HepG2 (cell line): ENCODE results near the gene FUOM. TPM values are rescaled to one million over a fixed set of nuclear protein-coding genes. Genes with fewer than 3 reads are reported as not detected.

Experiments
- ATAC-seq: fragments of 200-7000 bp; cut with Tn5 transposase; 3 replicates; pipeline ENCODE4 v1.9.1; 2020; ENCODE audit warnings: mild to moderate bottlenecking, moderate library complexity
- BruUV-seq: library from RNA; stranded (reverse); fragments of 400-500 nt; replicated peaks from 2 replicates; lab custom pipeline; 2021; lab: Mats Ljungman, UMichigan
- CTCF ChIA-PET: fragments of 300-600 bp; formaldehyde crosslinking; extraction: SDS; loops from one replicate; lab custom pipeline; 2021; ENCODE audit warnings: low total read pairs, inconsistent platforms, low intra/inter-chr PET ratio; lab: Yijun Ruan, JAX
- POLR2A ChIA-PET: fragments of 350-600 bp; sonication (Branson Sonifier 250); formaldehyde crosslinking; loops from one replicate; lab custom pipeline; 2020; ENCODE audit warnings: antibody characterized with exemption, inconsistent platforms; lab: Yijun Ruan, JAX
- DNase-seq: peaks from one replicate; pipeline ENCODE4 v3.0.0-alpha.2; 2015; ENCODE audit warnings: low spot score
- FAIRE-seq: peaks from 3 replicates; lab custom pipeline; 2011; peaks lifted over from hg19 to GRCh38; lab: Jason Lieb, UNC
- H2AFZ ChIP-seq: one replicate; pipeline ENCODE4 v1.6.1; 2011; ENCODE audit warnings: low read length, inconsistent platforms
- H3K27ac ChIP-seq: fragments of 300-600 bp; 3 replicates; pipeline ENCODE4 v1.8.0; 2011; ENCODE audit warnings: mixed run types, mild to moderate bottlenecking, mixed read lengths, low read length, inconsistent platforms; ENCODE audit not compliant: insufficient read depth; ENCODE audit errors: extremely low read length
- H3K27me3 ChIP-seq, 2 experiments: fragments of 200-600 bp in 1 of 2; 2 replicates in 1 of 2; 3 replicates in 1 of 2; pipeline versions ENCODE4 v1.6.0 to v1.8.0; 2011; ENCODE audit warnings: low read length in 2 of 2, mild to moderate bottlenecking in 2 of 2, moderate library complexity in 2 of 2, inconsistent platforms in 1 of 2; ENCODE audit not compliant: insufficient read depth in 2 of 2, control insufficient read depth in 1 of 2
- H3K36me3 ChIP-seq, 2 experiments: fragments of 200-600 bp in 1 of 2; replicated peaks in 1 of 2; 2 replicates in 1 of 2; 3 replicates in 1 of 2; pipeline versions ENCODE4 v1.5.1 to v1.8.0; 2011; ENCODE audit warnings: low read length in 2 of 2, inconsistent platforms in 1 of 2; ENCODE audit not compliant: insufficient read depth in 2 of 2, control insufficient read depth in 1 of 2
- H3K4me1 ChIP-seq: 2 replicates; pipeline ENCODE4 v1.5.1; 2012; ENCODE audit warnings: low read length, inconsistent platforms; ENCODE audit not compliant: insufficient read depth
- H3K4me2 ChIP-seq: 2 replicates; pipeline ENCODE4 v1.6.0; 2011; ENCODE audit warnings: low read depth, low read length, inconsistent platforms
- H3K4me3 ChIP-seq, 3 experiments: fragments of 200-600 bp in 1 of 3; sonication (generic), shearing (Covaris generic) in 1 of 3; replicated peaks in 1 of 3; 2 replicates each; pipeline ENCODE4 v1.5.1; 2011 to 2016; ENCODE audit warnings: low read length in 3 of 3, inconsistent platforms in 2 of 3, low read depth in 2 of 3, mild to moderate bottlenecking in 2 of 3, control low read depth in 1 of 3, mixed read lengths in 1 of 3; ENCODE audit not compliant: insufficient read depth in 1 of 3
- H3K79me2 ChIP-seq: one replicate; pipeline ENCODE4 v1.6.1; 2011; ENCODE audit warnings: low read length, inconsistent platforms; ENCODE audit not compliant: insufficient read depth
- H3K9ac ChIP-seq: 2 replicates; pipeline ENCODE4 v1.6.0; 2011; ENCODE audit warnings: mild to moderate bottlenecking, low read depth, low read length, inconsistent platforms; ENCODE audit not compliant: insufficient read depth
- H3K9me3 ChIP-seq: 2 replicates; pipeline ENCODE4 v1.5.1; 2012; ENCODE audit warnings: mild to moderate bottlenecking, low read length
- H4K20me1 ChIP-seq: 2 replicates; pipeline ENCODE4 v1.6.0; 2011; ENCODE audit warnings: inconsistent platforms, mild to moderate bottlenecking, low read length, moderate library complexity; ENCODE audit not compliant: insufficient read depth
- ATF7 ChIP-seq, 2 experiments: fragments of 450-650 bp in 1 of 2; sonication (generic) in 1 of 2; formaldehyde crosslinking in 1 of 2; IDR thresholded peaks; 2 replicates each; pipeline versions ENCODE4 v1.4.0 to v1.6.1; 2016 to 2020; ENCODE audit warnings: antibody characterized with exemption in 1 of 2, mild to moderate bottlenecking in 1 of 2, missing genetic modification reagents in 1 of 2
- CREB3 ChIP-seq: sonication (generic); formaldehyde crosslinking; IDR thresholded peaks from 2 replicates; pipeline ENCODE4 v1.5.0; 2020; ENCODE audit warnings: missing genetic modification reagents
- GATAD1 ChIP-seq: IDR thresholded peaks from 2 replicates; pipeline ENCODE4 v1.6.1; 2016; ENCODE audit warnings: missing genetic modification reagents, missing compliant biosample characterization
- HMGA1 ChIP-seq: sonication (generic); formaldehyde crosslinking; conservative IDR thresholded peaks from 2 replicates; pipeline ENCODE4 v1.4.0; 2020; ENCODE audit warnings: missing genetic modification reagents
- ZNF101 ChIP-seq: sonication (generic); formaldehyde crosslinking; IDR thresholded peaks from 2 replicates; pipeline ENCODE4 v1.4.0; 2020; ENCODE audit warnings: mild to moderate bottlenecking, low read depth, missing genetic modification reagents, borderline replicate concordance
- ZNF207 ChIP-seq: fragments of 450-650 bp; IDR thresholded peaks from 2 replicates; pipeline ENCODE4 v1.6.1; 2016; ENCODE audit warnings: antibody characterized with exemption, borderline replicate concordance
- ZNF225 ChIP-seq: sonication (generic); formaldehyde crosslinking; IDR thresholded peaks from 2 replicates; pipeline ENCODE4 v1.4.0; 2020; ENCODE audit warnings: mild to moderate bottlenecking, missing genetic modification reagents
- ZNF496 ChIP-seq: sonication (generic); formaldehyde crosslinking; IDR thresholded peaks from 2 replicates; pipeline ENCODE4 v1.8.1; 2023; ENCODE audit warnings: mild to moderate bottlenecking, moderate library complexity, missing genetic modification reagents; ENCODE audit not compliant: insufficient replicate concordance
- ZNF660 ChIP-seq: sonication (generic); formaldehyde crosslinking; IDR thresholded peaks from 2 replicates; pipeline ENCODE4 v1.5.1; 2020; ENCODE audit warnings: mild to moderate bottlenecking, low read depth, missing genetic modification reagents, borderline replicate concordance
- ZNF780A ChIP-seq: sonication (generic); formaldehyde crosslinking; IDR thresholded peaks from 2 replicates; pipeline ENCODE4 v1.8.0; 2022; ENCODE audit warnings: mild to moderate bottlenecking, missing genetic modification reagents, moderate library complexity
- WGBS: methylation state at CpG from one replicate; pipeline ENCODE4 v1.1.6; 2017; ENCODE audit warnings: low lambda C conversion rate; 5-methylcytosine and 5-hydroxymethylcytosine counted together
- in situ Hi-C: cut with HindIII; loops from 2 replicates; pipeline ENCODE4 v1.10.0; 2017; ENCODE audit warnings: low pct_unique_long_range_greater_than_20kb; ENCODE audit not compliant: extremely low pct_ligation_motif_present
- intact Hi-C: fragments of 100-400 bp; cut with micrococcal nuclease; formaldehyde crosslinking; loops from one replicate; pipeline ENCODE4 v1.10.0; 2022; ENCODE audit not compliant: unreplicated experiment
- polyA plus RNA-seq, 8 experiments: library from polyadenylated mRNA; depleted of rRNA in 3 of 8; stranded (reverse) in 7 of 8; unstranded in 1 of 8; fragments of >200 nt; fragmentation: Illumina TruSeq in 4 of 8; extraction: Trizol in 4 of 8; gene quantifications; 2 replicates each; pipeline versions ENCODE4 v1.2.1 to v1.2.3, GENCODE V29; 2011 to 2016; ENCODE audit warnings: low read depth in 4 of 8, missing spikeins in 1 of 8, mixed read lengths in 1 of 8; ENCODE audit not compliant: insufficient read depth in 1 of 8
- total RNA-seq, 5 experiments: library from RNA; depleted of rRNA; stranded (reverse); fragments of >200 nt; fragmentation: Illumina TruSeq; extraction: Trizol; gene quantifications; 2 replicates each; pipeline ENCODE4 v1.2.3, GENCODE V29; 2016; ENCODE audit warnings: low read depth in 1 of 5
- TF ChIP-seq, protein P1 (sequence below): fragments of 450-650 bp; IDR thresholded peaks from 2 replicates; pipeline ENCODE4 v1.6.1; 2016
- TF ChIP-seq, protein P2 (sequence below): sonication (generic); formaldehyde crosslinking; IDR thresholded peaks from 2 replicates; pipeline ENCODE4 v1.4.0; 2020; ENCODE audit warnings: mild to moderate bottlenecking, missing genetic modification reagents

The FUOM gene
- total and polyA plus RNA-seq, 2 of the 13 experiments (the other 11 are each of a cell fraction or from before 2014, with no cell fraction given) = 27.5 to 60.4 TPM

DNA sequence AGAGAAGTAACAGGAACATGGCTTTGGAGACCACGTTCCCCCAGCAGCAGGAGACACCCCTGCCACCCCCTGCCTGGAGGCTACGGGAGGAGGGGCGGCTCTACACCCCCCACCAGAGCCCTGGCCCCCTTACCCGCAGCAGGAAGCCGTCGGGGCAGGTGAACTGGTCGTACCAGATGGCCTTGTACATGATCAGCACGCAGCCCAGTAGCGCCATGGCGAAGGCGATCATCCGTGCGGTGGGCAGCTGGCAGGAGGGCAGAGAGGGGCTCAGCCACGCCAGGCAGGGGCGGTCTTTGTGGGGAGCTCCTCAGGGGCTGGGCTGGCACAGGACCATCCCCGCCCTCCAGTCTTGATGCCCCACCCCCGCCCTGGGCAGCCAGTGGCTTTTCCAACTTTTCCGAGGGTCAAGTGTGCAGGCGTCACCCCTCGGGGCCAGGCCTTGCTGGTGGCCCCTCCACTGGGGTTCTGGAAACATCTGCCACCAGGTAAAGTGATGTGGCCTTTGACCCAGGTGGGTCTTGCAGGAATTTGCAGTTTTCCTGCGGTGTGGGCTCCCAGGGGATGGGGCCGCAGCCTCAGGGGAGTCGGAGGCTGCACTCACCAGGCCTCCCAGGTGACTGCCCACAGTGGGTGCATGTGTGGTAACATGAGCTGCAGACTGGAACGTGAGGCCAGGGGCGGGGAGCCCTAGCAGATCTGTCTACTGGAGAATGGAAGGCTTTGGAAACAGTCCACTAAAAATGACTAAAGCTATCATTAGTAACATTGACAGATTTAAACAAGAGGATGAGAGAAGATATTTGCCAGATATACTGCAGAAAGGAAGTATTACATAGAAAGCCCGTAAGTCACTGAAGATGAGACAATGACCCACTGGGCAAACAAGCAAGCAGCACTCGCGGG is 30.8 kb downstream of the FUOM start:
- DNase-seq = no peak
- in situ Hi-C loops (no loop called here), intact Hi-C loops (loop anchor here (10.0 kb wide), 1 partner anchor 48 kb away; the partner anchor contains the start of genes ECHS1 and PAOX)
- no peak for FAIRE-seq
- WGBS = 45% methylated on average over 21 of the region's 28 CpGs
- Histone ChIP-seq H3K27me3 (peaks cover 6 to 59% of the 10 kb centered on the region in 2 experiments), H3K4me2 (no peak overlapping the region), H3K36me3 (no peaks in the 10 kb centered on the region), H3K9me3 (no peaks in the 10 kb centered on the region), H2AFZ (no peak overlapping the region), H3K9ac (no peak overlapping the region), H3K4me3 (no peak overlapping the region; a peak in 1 of 6 replicates), H4K20me1 (no peaks in the 10 kb centered on the region), H3K27ac (no peak overlapping the region), H3K79me2 (no peaks in the 10 kb centered on the region), H3K4me1 (peaks cover 29% of the 10 kb centered on the region)
- ChIA-PET CTCF (no interaction called here), POLR2A (interaction anchor here (2.0 to 4.5 kb wide), 2 partner anchors 21 to 31 kb away, joined by 9 to 31 read pairs; partner anchors contain the start of genes FUOM and PRAP1)
- BruUV-seq = no TSS peak
- no peak for ATAC-seq
- no peak for TF ChIP-seq ZNF780A (CRISPR knock-in tag)
- no peak for TF ChIP-seq ZNF496
- TF ChIP-seq ZNF225 (CRISPR knock-in tag) = no peak
- no peak for TF ChIP-seq GATAD1 (CRISPR knock-in tag)
- TF ChIP-seq ZNF101 (CRISPR knock-in tag) = no peak
- TF ChIP-seq ZNF207 = no peak
- no peak for TF ChIP-seq ATF7 (IDR thresholded peaks at IDR 0.05)
- TF ChIP-seq ATF7 (CRISPR knock-in tag; IDR thresholded peaks at IDR 0.05) = no peak
- TF ChIP-seq, protein P1, sequence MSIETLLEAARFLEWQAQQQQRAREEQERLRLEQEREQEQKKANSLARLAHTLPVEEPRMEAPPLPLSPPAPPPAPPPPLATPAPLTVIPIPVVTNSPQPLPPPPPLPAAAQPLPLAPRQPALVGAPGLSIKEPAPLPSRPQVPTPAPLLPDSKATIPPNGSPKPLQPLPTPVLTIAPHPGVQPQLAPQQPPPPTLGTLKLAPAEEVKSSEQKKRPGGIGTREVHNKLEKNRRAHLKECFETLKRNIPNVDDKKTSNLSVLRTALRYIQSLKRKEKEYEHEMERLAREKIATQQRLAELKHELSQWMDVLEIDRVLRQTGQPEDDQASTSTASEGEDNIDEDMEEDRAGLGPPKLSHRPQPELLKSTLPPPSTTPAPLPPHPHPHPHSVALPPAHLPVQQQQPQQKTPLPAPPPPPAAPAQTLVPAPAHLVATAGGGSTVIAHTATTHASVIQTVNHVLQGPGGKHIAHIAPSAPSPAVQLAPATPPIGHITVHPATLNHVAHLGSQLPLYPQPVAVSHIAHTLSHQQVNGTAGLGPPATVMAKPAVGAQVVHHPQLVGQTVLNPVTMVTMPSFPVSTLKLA = no peak
- TF ChIP-seq CREB3 (CRISPR knock-in tag) = no peak
- TF ChIP-seq, protein P2, sequence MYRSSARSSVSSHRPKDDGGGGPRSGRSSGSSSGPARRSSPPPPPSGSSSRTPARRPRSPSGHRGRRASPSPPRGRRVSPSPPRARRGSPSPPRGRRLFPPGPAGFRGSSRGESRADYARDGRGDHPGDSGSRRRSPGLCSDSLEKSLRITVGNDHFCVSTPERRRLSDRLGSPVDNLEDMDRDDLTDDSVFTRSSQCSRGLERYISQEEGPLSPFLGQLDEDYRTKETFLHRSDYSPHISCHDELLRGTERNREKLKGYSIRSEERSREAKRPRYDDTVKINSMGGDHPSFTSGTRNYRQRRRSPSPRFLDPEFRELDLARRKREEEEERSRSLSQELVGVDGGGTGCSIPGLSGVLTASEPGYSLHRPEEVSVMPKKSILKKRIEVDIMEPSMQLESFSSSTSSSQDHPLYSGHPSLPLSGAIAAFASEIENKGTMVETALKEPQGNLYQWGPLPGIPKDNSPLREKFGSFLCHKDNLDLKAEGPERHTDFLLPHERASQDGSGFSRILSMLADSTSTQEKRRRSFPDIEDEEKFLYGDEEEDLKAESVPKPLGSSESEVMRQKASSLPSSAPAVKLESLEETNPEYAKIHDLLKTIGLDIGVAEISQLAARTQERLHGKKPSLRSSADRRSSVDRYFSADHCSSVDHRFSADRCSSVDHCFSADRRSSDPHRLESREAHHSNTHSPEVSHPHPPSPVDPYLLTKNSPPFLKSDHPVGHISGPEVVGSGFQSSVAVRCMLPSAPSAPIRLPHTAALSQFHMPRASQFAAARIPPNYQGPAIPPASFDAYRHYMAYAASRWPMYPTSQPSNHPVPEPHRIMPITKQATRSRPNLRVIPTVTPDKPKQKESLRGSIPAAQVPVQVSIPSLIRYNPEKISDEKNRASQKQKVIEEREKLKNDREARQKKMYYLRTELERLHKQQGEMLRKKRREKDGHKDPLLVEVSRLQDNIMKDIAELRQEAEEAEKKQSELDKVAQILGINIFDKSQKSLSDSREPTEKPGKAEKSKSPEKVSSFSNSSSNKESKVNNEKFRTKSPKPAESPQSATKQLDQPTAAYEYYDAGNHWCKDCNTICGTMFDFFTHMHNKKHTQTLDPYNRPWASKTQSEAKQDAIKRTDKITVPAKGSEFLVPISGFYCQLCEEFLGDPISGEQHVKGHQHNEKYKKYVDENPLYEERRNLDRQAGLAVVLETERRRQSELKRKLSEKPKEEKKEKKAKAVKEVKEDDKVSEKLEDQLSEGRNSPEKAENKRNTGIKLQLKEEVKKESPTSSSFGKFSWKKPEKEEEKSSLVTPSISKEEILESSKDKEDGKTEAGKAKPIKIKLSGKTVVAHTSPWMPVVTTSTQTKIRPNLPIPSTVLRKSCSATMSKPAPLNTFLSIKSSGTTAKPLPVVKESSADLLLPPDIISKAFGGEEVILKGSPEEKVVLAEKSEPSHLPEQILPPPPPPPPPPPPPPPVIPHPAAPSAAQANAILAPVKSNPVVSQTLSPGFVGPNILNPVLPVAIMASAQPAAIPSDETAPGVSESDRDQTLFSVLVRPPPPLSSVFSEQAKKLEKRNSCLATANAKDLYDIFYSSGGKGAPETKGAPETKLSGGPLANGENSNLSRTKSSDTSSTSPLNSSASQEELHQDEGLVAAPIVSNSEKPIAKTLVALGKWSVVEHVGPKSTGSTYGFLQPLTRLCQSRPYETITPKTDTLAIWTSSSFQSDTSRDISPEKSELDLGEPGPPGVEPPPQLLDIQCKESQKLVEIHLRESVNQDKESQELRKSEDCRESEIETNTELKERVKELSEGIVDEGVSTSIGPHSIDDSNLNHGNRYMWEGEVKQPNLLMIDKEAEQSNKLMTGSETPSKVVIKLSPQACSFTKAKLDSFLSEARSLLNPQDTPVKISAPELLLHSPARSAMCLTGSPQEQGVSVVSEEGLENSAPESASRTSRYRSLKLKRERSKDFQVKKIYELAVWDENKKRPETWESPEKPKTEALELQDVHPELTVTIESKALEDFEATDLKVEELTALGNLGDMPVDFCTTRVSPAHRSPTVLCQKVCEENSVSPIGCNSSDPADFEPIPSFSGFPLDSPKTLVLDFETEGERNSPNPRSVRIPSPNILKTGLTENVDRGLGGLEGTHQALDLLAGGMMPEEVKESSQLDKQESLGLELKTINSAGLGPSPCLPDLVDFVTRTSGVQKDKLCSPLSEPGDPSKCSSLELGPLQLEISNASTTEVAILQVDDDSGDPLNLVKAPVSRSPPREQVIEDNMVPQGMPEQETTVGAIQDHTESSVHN = no peak
- TF ChIP-seq ZNF660 (CRISPR knock-in tag) = no peak
- TF ChIP-seq HMGA1 (CRISPR knock-in tag) = no peak
